Sigmoid colon (tissue), 7 donors: ENCODE results near the gene PACS2. TPM values are rescaled to one million over a fixed set of nuclear protein-coding genes. Genes with fewer than 3 reads are reported as not detected.

Experiments used
- DNase-seq: peaks from one replicate; pipeline ENCODE4 v3.0.0-alpha.2; 2019
- H3K27ac ChIP-seq, 4 donors: fragments of 200-600 bp; sonication (generic); one replicate each; pipeline ENCODE4 v1.5.1; 2016 to 2019; ENCODE audit warnings: mild to moderate bottlenecking in 1 of 4
- H3K27me3 ChIP-seq, 3 donors: fragments of 200-600 bp; sonication (generic); one replicate each; pipeline ENCODE4 v1.5.1; 2019; ENCODE audit warnings: mild to moderate bottlenecking in 1 of 3
- H3K36me3 ChIP-seq, 4 donors: fragments of 200-600 bp; sonication (generic); one replicate each; pipeline ENCODE4 v1.5.1; 2016 to 2019
- H3K4me1 ChIP-seq, 4 donors: fragments of 200-600 bp; sonication (generic); one replicate each; pipeline ENCODE4 v1.5.1; 2017 to 2019
- H3K4me3 ChIP-seq, 4 donors: fragments of 200-600 bp; sonication (generic); one replicate each; pipeline ENCODE4 v1.5.1; 2017 to 2019; ENCODE audit warnings: mild to moderate bottlenecking in 2 of 4, moderate library complexity in 1 of 4
- H3K9me3 ChIP-seq, 4 donors: fragments of 200-600 bp in 3 of 4; sonication (generic) in 3 of 4; one replicate each; pipeline versions ENCODE4 v1.5.1 to v1.6.1; 2013 to 2019
- EP300 ChIP-seq, 4 donors: sonication (generic); formaldehyde crosslinking; IDR thresholded peaks; one replicate each; pipeline ENCODE4 v1.6.1; 2017; ENCODE audit warnings: antibody characterized with exemption in 4 of 4
- POLR2A ChIP-seq, 2 donors: fragments of 450-650 bp; IDR thresholded peaks; one replicate each; pipeline ENCODE4 v1.6.1; 2016; ENCODE audit warnings: antibody characterized with exemption in 2 of 2, mild to moderate bottlenecking in 2 of 2, moderate library complexity in 2 of 2
- POLR2AphosphoS5 ChIP-seq, 4 donors: sonication (generic); formaldehyde crosslinking; IDR thresholded peaks; one replicate each; pipeline ENCODE4 v1.6.1; 2017; ENCODE audit warnings: antibody characterized with exemption in 4 of 4
- WGBS, 2 donors: extraction: QIAGEN DNeasy Blood & Tissue Kit; methylation state at CpG; one replicate each; pipeline ENCODE4 v1.1.7; 2013; 5-methylcytosine and 5-hydroxymethylcytosine counted together
- intact Hi-C: fragments of 100-400 bp; cut with DNase I; formaldehyde crosslinking; loops from one replicate; pipeline ENCODE4 v1.15.1; 2023
- polyA plus RNA-seq, 3 donors: library from polyadenylated mRNA; stranded (reverse); fragments of 200-250 nt; gene quantifications; one replicate each; pipeline ENCODE4 v1.2.3, GENCODE V29; 2013
- total RNA-seq, 4 donors: library from RNA; depleted of rRNA; stranded (reverse); fragments of >200 nt; gene quantifications; one replicate each; pipeline ENCODE4 v1.1.0, GENCODE V29; 2016
- TF ChIP-seq, protein P1 (sequence below), 4 experiments: fragments of 450-650 bp in 3 of 4; fragments of 200-600 bp in 1 of 4; IDR thresholded peaks; one replicate each; pipeline ENCODE4 v1.5.1; 2016 to 2019; ENCODE audit warnings: antibody characterized with exemption in 4 of 4, mild to moderate bottlenecking in 3 of 4, moderate library complexity in 2 of 4
- donor health status: healthy with polysubstance abuse.
- donor health status: Bipolar disorder and iron deficiency.
- donor health status: healthy.

PACS2 gene
- total and polyA plus RNA-seq, 7 donors = 19.8 to 90.6 (median 46.7) TPM

DNA sequence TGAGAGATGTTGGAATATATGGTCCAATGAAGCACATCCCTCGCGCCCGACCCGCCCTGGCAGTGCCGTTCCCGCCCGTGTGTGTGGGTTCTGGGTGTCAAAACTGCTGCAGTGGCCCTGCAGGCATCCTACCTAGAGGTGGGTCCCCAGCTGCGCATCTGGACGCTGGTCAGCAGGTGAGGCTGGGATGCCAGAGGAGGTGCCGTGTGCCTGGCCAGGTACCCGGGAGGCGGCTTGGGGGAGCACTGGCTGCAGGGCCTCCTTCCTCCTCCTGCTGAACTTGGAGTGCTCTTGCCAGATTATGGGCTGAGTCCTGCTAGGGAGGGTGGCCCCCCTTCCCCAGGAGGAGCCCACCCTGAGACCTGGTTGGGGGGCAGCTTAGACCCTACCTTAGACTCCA, 110.3 kb downstream of the PACS2 start:
- TF ChIP-seq POLR2A (IDR thresholded peaks at IDR 0.05) (no peak), POLR2AphosphoS5 (IDR thresholded peaks at IDR 0.05) (no peak), EP300 (IDR thresholded peaks at IDR 0.05) (no peak)
- TF ChIP-seq, protein P1, sequence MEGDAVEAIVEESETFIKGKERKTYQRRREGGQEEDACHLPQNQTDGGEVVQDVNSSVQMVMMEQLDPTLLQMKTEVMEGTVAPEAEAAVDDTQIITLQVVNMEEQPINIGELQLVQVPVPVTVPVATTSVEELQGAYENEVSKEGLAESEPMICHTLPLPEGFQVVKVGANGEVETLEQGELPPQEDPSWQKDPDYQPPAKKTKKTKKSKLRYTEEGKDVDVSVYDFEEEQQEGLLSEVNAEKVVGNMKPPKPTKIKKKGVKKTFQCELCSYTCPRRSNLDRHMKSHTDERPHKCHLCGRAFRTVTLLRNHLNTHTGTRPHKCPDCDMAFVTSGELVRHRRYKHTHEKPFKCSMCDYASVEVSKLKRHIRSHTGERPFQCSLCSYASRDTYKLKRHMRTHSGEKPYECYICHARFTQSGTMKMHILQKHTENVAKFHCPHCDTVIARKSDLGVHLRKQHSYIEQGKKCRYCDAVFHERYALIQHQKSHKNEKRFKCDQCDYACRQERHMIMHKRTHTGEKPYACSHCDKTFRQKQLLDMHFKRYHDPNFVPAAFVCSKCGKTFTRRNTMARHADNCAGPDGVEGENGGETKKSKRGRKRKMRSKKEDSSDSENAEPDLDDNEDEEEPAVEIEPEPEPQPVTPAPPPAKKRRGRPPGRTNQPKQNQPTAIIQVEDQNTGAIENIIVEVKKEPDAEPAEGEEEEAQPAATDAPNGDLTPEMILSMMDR (IDR thresholded peaks at IDR 0.05) = no peak
- H3K4me3 ChIP-seq = no peak overlapping the region
- H3K36me3 ChIP-seq = peaks cover 0 to 14% (median 0%) of the 10 kb centered on the region in 4 donors
- intact Hi-C loops = no loop called here
- H3K27ac ChIP-seq = no peak overlapping the region
- 95 to 97% methylated on average over 12 of the region's 12 CpGs for WGBS, 2 donors
- no peaks in the 10 kb centered on the region for H3K9me3 ChIP-seq
- no peaks in the 10 kb centered on the region for H3K27me3 ChIP-seq
- H3K4me1 ChIP-seq = peaks cover 0 to 27% (median 24%) of the 10 kb centered on the region in 4 donors
- no peak for DNase-seq

DNA sequence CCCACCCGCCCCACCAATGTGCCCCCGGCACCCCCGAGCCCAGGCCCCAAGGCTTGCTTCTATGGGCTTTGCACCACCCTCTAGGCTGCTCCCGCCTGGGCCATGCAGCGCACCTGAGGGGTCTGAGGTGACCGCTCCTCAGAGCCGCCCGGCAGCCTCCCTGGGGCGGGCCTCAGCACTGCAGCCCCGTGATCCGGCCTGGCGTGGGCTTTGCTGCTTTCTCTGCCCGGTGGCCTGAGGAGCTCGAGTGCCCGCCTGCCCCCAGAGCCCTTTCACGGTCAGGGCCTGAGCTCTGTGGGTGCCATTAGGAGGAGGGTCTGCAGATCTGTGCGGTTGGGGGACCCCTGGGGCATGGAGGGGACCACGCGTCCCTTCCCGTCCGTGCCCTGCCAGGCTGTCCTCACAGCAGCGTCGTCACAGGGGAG, 111.3 kb downstream of the PACS2 start:
- H3K27ac ChIP-seq = no peak overlapping the region
- intact Hi-C loops = no loop called here
- no peak for TF ChIP-seq EP300 (IDR thresholded peaks at IDR 0.05)
- TF ChIP-seq, protein P1 (IDR thresholded peaks at IDR 0.05) = no peak
- no peak for TF ChIP-seq POLR2A (IDR thresholded peaks at IDR 0.05)
- TF ChIP-seq POLR2AphosphoS5 (IDR thresholded peaks at IDR 0.05) = no peak
- 93 to 94% methylated on average over 23 of the region's 23 CpGs for WGBS, 2 donors
- no peaks in the 10 kb centered on the region for H3K27me3 ChIP-seq
- DNase-seq = no peak
- peaks cover 0 to 14% (median 0%) of the 10 kb centered on the region in 4 donors for H3K36me3 ChIP-seq
- H3K4me3 ChIP-seq = no peak overlapping the region
- H3K9me3 ChIP-seq = no peaks in the 10 kb centered on the region
- H3K4me1 ChIP-seq = peaks cover 0 to 25% (median 18%) of the 10 kb centered on the region in 4 donors

DNA sequence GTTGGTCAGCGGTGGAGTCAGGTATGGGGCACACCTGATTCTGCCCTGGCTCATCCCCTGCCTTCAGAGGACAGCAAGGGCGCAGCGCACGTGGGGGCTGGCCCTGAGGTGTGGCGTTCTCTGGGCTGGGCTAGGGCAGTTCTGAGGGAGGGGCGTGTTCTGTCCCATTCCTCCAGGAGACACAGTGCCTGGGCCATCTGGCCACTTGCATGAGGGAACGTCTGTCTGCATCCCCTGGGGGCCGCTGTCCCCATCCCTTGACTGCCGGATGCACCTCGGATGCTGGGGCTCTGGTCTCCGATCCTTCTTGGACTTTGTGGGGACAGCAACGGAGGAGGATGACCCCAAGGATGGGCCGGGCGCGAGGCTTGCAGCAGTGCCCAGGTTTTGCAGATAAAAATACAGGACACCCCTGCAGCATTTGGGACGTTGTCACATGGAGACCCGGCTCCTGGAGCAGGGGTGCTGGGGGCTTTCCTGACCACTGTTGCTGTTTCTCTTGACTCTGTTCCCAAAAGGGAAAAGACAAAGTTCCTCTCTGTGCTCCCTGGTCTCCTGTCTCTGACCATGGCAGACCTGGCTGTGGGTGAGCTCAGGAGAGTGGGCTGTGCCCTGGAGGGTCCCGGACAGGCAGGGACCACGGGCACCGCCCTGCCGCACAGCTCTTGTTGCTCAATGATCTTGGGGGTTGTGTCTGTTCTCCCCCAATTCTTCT, 112.0 kb downstream of the PACS2 start:
- H3K4me1 ChIP-seq = peaks cover 0 to 18% (median 11%) of the 10 kb centered on the region in 4 donors
- H3K36me3 ChIP-seq = peaks cover 0 to 14% (median 0%) of the 10 kb centered on the region in 4 donors
- no peaks in the 10 kb centered on the region for H3K9me3 ChIP-seq
- no peaks in the 10 kb centered on the region for H3K27me3 ChIP-seq
- no peak for DNase-seq
- TF ChIP-seq EP300 (IDR thresholded peaks at IDR 0.05) (no peak), POLR2AphosphoS5 (IDR thresholded peaks at IDR 0.05) (no peak), POLR2A (IDR thresholded peaks at IDR 0.05) (no peak)
- TF ChIP-seq, protein P1 (IDR thresholded peaks at IDR 0.05) = no peak
- intact Hi-C loops = no loop called here
- no peak overlapping the region for H3K27ac ChIP-seq
- 97% methylated on average over 21 of the region's 21 CpGs for WGBS, 2 donors
- H3K4me3 ChIP-seq = no peak overlapping the region

DNA sequence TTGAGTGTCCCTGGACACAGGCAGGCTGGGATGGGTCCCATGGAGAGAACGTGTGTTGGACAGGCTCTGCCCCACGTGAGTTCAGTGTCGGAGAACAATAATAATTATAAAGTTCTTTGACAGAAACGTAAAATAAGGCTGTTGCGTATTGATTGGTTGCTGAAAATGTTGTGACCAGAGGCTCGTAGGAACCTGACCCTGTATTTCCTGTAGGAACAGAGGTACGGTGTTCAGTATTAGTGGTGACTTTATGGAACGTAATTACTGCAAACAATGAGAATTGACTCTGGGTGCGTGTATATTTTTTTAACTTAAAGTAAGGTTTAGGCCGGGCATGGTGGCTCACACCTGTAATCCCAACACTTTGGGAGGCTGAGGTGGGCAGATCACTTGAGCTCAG, 112.9 kb downstream of the PACS2 start:
- peaks cover 0 to 10% (median 3%) of the 10 kb centered on the region in 4 donors for H3K4me1 ChIP-seq
- peaks cover 0 to 14% (median 0%) of the 10 kb centered on the region in 4 donors for H3K36me3 ChIP-seq
- 97 to 98% methylated on average over 10 of the region's 10 CpGs for WGBS, 2 donors
- H3K9me3 ChIP-seq = no peaks in the 10 kb centered on the region
- intact Hi-C loops = no loop called here
- no peak for DNase-seq
- no peak overlapping the region for H3K27ac ChIP-seq
- no peak for TF ChIP-seq POLR2A (IDR thresholded peaks at IDR 0.05)
- no peak for TF ChIP-seq POLR2AphosphoS5 (IDR thresholded peaks at IDR 0.05)
- TF ChIP-seq, protein P1 (IDR thresholded peaks at IDR 0.05) = no peak
- no peak overlapping the region for H3K4me3 ChIP-seq
- no peaks in the 10 kb centered on the region for H3K27me3 ChIP-seq
